Kidney tubule cell (primary cell): Measurements from ENCODE around the gene ATP10D.
A peak's percentile ranks its signal among the peaks of the same experiment; 100 is the strongest.

ENCODE experiments used
- DNase-seq: peaks from one replicate; pipeline ENCODE4 v3.0.0-alpha.2; 2018; ENCODE audit warnings: low spot score

The ATP10D gene

GRCh38 chr4:47590325-47590724 lies 105.2 kb downstream of the ATP10D start:
- no peak for DNase-seq

- no peak for DNase-seq
Measured at GRCh38 chr4:47597696-47598095, 112.6 kb downstream of the ATP10D start.

GRCh38 chr4:47598320-47598719 lies 113.2 kb downstream of the ATP10D start:
- DNase-seq, result no peak

GRCh38 chr4:47598896-47599295 lies 113.8 kb downstream of the ATP10D start:
- no peak for DNase-seq

GRCh38 chr4:47606482-47606881 lies 121.4 kb downstream of the ATP10D start:
- DNase-seq, result no peak

GRCh38 chr4:47612116-47613023 lies 127.3 kb downstream of the ATP10D start:
- DNase-seq, result no peak

- DNase-seq, result no peak
Measured at GRCh38 chr4:47615385-47615784, 130.3 kb downstream of the ATP10D start.

GRCh38 chr4:47617607-47618006 lies 132.5 kb downstream of the ATP10D start:
- DNase-seq, result no peak

- no peak for DNase-seq
Measured at GRCh38 chr4:47619691-47620090, 134.6 kb downstream of the ATP10D start.

- DNase-seq, result no peak
Measured at GRCh38 chr4:47621181-47621580, 136.1 kb downstream of the ATP10D start.

- DNase-seq, result peak; percentile 26
Measured at GRCh38 chr4:47624031-47624441, 139.0 kb downstream of the ATP10D start.

GRCh38 chr4:47631161-47631560 lies 146.1 kb downstream of the ATP10D start:
- no peak for DNase-seq

GRCh38 chr4:47639531-47639930 lies 154.5 kb downstream of the ATP10D start:
- peak; percentile 22 for DNase-seq

GRCh38 chr4:47640911-47641310 lies 155.8 kb downstream of the ATP10D start:
- DNase-seq, result no peak

- no peak for DNase-seq
Measured at GRCh38 chr4:47641755-47642154, 156.7 kb downstream of the ATP10D start.

GRCh38 chr4:47642191-47642830 lies 157.2 kb downstream of the ATP10D start:
- no peak for DNase-seq
